ENCODE data around the gene MDC1. TPM values are rescaled to one million over a fixed set of nuclear protein-coding genes. Genes with fewer than 3 reads are reported as not detected.

The MDC1 gene
- total RNA-seq, 6 experiments from 2014 or later = 8.8 to 15.5 (median 12.1) TPM

DNA sequence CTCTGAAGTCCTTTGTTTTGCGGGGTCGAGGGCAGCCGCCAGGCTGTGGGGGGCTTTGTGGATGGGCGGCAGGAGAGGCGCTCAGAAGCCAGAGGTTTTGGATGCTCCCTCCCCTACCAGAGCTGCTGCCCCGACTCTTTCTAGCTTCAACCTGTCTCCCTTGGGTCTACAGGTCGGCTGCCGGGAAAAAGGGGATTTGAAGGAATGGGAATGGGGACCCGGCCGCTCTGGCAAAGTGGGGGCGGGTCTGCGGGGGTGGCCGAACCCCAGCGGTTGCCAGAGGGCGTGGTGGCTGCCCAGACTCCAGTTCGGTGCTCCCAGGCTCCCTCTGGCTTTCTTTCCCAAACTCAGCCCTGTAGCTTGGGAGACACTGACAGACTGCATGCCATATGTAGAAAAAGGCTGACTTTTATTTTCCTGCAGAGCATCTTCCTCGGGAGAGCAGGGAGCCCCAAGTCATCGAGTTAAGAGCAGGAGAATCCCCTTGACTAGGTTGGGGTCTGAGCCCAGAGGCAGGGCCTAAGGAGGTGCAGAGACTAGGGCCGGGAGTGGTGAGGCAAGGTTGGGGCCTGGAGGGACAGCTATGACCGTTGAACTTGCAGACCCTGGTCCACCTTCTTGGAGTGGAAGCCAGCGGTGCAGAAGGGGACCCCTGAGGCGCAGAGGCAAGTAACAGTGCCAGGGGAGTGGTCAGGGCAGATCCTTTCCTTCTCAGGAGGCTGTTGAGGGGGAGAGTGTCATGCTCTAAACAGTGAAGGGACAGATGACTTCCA, 29.2 kb downstream of the MDC1 start:
- Histone ChIP-seq H3K27ac (peak overlapping the region; percentile 87 to 96 (median 89)), H3K4me3 (peak overlapping the region; percentile 70 to 76 (median 75)), H3K36me3 (no peaks in the 10 kb centered on the region), H3K27me3 (no peaks in the 10 kb centered on the region), H3K4me1 (peaks cover 0 to 41% (median 15%) of the 10 kb centered on the region in 4 donors), H3K9me3 (no peaks in the 10 kb centered on the region)
- ATAC-seq (no peak), DNase-seq (peak in 2 of 3 donors; percentile 57 to 62)
- intact Hi-C loops (cut with DNase I) = no loop called here
- TF ChIP-seq CTCF (IDR thresholded peaks at IDR 0.05) (peak in 3 of 4 donors; percentile 6 to 23 (median 13)), POLR2A (IDR thresholded peaks at IDR 0.05) (no peak)
- WGBS (ENCODE audit: insufficient coverage, low coverage, low lambda C conversion rate, missing lambda C conversion rate) = 17% methylated on average over 13 of the region's 22 CpGs

DNA sequence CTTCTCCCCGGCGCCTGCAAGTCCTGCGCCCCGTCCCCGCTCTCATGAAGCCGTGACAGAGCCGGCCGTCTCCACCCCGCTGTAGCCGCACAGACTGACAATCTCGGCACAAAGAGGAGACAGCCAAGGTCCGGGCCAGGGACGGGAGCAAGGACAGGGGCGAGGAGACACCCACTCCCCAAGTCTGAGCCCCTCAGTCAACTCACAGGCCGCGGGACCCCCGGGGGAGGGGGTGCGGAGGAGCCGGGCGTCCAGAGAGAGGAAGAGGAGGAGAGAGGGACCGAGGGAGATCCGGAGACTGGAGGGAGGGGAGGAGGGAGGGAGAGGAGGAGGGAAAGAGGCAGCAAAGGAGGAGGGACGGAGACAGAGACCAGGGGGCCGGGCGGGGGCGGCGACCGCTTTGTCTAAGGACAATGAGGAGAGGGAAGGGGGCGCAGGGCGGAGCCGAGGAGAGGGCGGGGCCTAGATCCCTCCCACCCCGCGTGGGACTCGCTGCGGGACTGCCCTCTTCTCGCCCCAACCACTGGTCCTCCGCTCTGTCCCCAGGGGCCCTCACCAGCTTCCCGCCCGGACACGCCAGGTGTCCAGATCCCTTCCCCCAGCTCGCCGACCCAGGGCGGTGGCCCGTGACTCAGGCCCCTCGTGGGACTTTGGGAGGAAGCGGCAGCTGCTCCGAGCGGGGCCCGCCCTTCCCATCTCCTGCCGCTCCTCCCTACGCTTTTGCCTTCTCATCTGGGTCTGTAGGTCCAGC, 30.0 kb downstream of the MDC1 start:
- Histone ChIP-seq H3K27me3 (no peaks in the 10 kb centered on the region), H3K4me1 (peaks cover 0 to 41% (median 17%) of the 10 kb centered on the region in 4 donors), H3K4me3 (peak overlapping the region; percentile 70 to 76 (median 75)), H3K9me3 (no peaks in the 10 kb centered on the region), H3K27ac (peak overlapping the region; percentile 87 to 96 (median 89)), H3K36me3 (no peaks in the 10 kb centered on the region)
- under 1% methylated on average over 30 of the region's 52 CpGs for WGBS (ENCODE audit: insufficient coverage, low coverage, low lambda C conversion rate, missing lambda C conversion rate)
- intact Hi-C loops (cut with DNase I) = no loop called here
- peak; percentile 91 to 98 (median 91) for DNase-seq
- no peak for TF ChIP-seq CTCF (IDR thresholded peaks at IDR 0.05)
- TF ChIP-seq POLR2A (IDR thresholded peaks at IDR 0.05) = peak; percentile 41
- peak; percentile 56 to 76 (median 67) for ATAC-seq

DNA sequence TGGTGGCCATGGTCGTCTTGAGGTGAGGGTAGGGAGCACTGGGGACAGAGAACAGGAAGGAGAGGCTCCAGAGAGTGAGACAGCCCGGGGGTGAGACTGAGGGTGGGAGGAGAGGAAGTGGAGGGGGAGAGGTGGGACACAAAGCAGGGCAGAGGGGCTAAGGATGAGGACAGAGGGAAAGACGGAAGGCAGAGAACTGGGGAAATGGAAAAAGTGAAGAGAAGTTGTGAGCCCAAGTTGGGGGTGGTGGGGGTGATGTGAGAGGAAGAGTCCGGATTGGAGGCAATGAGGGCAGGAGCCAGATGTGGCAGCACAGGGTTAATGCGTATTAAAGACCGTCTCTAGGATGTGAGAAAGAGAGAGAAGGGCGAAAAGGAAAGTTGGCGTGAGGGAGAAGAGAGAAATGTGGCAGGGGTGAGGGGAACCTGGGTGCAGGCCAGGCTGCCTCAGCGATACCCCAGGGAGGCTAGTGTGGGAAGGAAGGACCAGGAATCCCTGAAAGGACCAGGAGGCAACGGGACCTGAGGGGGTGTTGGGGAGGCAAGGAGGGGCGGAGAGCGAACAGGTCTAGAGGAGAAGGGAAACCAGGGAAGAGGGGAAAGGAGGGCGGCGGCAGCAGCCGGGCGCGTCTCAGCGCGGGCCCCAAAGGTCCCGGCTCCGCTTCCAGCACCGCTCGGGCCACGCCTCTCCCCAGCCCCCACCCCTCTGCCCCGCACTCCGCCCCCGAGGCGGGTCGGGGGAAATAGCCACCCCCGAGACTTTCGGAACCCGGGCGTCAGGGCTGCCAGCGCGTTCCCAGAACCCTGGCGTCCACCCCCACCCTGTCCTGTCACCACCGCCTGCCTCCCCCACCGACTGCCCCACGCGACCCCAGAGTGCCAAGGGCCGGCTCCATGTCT, 30.8 kb downstream of the MDC1 start, which contains the start of gene PPP1R18:
Gene PPP1R18 (minus strand): TSS at position 637 of the 899 bp plus-strand sequence. CDS start 627 bp downstream, at position 10.
- intact Hi-C loops (cut with DNase I) = no loop called here

More for the DNA sequence above, 30.8 kb downstream of the MDC1 start, which contains the start of gene PPP1R18:
- Histone ChIP-seq H3K4me1 (peaks cover 0 to 35% (median 17%) of the 10 kb centered on the region in 4 donors), H3K27me3 (no peaks in the 10 kb centered on the region), H3K36me3 (no peaks in the 10 kb centered on the region), H3K27ac (peak within 1 kb of the TSS; percentile 87 to 96 (median 89)), H3K9me3 (no peaks in the 10 kb centered on the region), H3K4me3 (peak within 1 kb of the TSS; percentile 70 to 76 (median 75))
- DNase-seq (peak; percentile 90 to 92 (median 90)), ATAC-seq (peak; percentile 57 to 73 (median 62))
- TF ChIP-seq POLR2A (IDR thresholded peaks at IDR 0.05) (no peak), CTCF (IDR thresholded peaks at IDR 0.05) (no peak)
- 7% methylated on average over 10 of the region's 41 CpGs for WGBS (ENCODE audit: insufficient coverage, low coverage, low lambda C conversion rate, missing lambda C conversion rate)
